NCI-H2227 (cell line): ENCODE data around the gene BAIAP2L2.
A peak's percentile ranks its signal among the peaks of the same experiment; 100 is the strongest.

Experiments
- DNase-seq: peaks from one replicate; lab custom pipeline; 2025; ENCODE audit not compliant: unreplicated experiment; lab: John Stamatoyannopoulos, UW

BAIAP2L2 gene

DNA sequence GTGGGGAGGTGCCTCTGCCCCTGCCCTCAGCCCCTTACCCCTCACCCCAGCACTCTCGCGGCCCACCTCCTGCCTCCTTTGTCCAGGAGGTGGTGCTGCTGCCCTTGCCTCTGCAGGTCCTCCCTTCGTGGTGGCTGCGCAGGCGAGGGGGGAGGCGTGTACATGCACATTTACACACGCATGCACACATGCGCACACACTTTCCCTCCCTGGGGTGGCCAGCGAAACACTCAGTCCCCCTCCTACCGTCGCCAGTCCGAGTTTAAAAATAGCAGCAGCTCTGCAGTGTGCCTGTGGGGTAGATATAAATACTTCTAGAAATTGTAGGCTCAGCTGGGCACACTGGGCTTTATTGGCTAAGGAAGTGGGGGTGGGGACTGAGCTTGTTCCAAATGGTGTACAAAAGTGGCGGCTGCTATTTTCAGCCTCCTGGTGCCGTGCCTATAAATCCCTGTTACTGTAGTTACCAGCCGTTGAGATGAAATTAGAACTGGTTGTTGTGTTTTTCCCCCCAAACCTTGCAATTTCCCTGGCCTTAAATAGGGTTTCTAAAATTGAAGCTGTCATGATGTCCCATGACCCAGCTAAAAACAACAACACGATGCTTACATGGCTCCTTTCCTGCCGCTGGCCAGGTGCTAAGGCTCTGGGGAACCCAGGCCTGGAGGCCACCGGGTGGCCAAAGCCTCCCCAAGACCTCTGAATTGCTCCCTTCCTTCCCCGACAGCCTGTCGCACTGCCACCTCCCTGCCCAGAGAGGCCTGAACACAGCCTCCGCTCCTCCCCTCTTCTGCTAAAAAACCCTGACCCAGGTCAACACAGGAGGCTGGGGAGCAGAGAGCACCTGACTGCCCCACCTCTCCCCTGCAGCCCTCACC lies 40.9 kb downstream of the BAIAP2L2 start:
- DNase-seq: peak; percentile 88

DNA sequence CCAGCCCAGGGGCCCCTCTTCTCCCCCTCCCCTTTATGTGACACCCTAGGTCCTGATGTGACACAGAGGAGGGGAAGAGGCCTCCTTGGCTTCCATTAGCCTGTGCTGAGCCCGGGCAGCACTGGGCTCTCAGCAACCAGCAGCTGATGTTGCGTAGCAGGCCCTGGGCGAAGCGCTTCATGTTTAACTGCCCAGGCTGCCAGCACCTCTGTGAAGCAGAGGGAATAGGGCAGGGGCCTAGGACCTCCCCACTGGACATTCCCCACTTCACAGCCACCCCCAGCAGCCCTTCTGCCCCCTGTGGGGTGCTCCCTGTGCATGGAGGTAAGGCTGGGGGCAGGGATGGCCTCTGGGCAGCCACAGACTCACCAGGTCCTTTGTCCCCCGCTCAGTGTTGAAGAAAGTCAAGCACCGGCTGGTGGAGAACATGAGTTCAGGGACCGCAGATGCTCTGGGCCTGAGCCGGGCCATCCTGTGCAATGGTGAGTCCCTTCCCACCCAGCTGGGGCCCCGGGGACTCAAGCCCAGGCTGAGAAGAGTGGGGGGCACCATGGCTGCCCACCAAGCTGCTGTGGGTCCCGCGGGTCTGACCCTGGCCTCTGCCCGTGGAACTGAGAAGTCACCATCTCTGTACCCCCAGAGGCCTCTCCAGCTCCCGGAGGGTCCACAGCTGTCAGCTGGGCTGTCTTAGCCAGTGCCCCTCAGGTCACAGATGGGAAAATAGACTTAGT lies 41.7 kb downstream of the BAIAP2L2 start:
- no peak for DNase-seq

DNA sequence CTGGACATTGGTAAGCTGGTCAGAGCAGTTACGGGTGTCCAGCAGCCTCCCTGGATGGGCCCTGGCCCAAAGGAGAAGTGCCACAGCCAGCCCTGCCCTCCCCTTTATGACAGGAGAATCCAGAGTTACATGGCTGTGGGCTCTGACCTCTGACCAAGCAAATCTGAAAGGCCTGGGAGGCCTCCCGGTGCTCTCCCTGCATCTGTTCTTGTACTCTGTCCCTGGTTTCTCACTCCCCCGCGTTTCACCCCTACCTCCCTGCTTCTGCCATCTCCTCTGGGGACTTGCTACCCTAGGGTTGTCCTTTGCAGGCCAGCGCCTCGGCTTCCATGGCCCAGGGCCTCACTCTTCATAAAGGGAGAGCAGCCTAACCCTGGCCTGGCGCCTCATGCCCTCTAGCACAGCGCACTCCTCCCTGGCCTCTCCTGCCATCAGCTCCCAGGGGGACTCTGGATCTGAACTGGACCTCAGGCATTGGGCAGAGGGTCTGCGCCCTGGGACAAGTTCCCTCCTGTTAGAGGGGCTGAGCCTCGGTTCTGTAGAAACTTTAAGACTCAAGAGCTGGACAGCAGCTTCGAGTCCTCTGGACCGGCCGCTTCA lies 42.6 kb downstream of the BAIAP2L2 start:
- no peak for DNase-seq

DNA sequence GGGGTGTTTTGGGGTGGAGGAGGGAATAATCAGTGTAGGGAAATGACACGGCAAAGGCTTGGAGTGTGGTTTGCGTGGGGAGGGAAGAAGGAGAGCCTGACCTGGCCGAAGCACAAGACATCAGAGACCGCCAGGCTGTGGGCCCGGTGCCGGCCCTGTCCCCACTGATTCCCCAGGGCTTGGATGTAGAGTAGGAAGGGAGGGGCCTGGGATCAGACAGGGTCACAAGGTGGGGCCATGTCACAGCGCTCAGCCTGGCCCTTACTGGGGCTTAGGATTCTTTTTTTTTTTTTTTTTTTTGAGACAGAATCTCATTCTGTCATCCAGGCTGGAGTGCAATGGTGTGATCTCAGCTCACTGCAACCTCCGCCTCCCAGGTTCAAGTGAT lies 43.5 kb downstream of the BAIAP2L2 start:
- no peak for DNase-seq

DNA sequence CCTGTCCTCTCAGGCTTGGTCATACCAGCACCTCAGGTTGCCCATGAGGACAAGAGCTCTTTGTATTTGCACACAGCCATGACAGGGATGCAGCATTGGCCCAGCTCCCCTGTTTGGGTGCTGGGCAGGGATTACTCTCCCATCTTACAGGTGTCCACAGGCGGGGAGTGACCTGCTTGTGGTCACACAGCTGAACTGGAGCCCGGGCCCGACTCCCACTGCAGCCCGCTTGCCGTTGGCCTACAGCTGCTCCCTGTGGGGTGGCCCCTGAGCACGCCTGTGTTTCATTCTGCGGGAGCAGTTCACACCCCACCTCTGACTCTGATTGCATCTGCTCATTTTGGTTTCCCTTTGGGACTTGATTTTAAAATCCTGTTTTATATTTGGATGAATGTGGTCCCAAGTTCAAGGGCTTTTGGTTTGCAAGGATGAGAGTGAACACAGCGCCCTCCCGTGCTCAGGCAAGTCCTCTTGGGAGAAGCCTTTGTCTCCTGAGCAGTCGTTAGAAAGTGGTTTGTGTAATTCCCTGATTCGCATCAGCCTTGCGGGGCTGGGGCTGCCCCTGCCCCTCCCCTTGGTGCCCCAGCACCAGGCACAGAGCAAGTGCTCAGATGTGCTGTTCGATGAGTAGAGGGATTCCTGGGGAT lies 44.0 kb downstream of the BAIAP2L2 start:
- no peak for DNase-seq

DNA sequence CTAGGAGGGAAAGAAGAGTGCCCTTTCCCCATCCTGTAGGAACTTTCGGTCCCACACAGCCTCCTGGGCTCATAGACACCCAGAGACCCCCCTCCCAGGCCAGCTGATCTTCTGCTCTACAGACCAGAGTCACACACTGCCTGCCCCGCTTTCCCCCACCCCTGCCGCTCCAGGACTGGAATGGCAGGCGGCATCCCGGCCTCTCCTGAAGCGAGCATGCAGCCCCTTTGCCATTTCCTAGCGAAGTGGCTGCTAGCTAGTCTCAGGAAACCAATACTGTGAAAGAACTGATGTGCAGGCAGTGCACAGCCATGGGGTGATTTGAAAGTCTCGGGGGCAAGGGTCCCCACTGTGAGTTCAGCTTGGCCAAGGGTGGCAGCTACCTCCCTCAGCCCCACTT lies 44.9 kb downstream of the BAIAP2L2 start:
- DNase-seq: no peak

DNA sequence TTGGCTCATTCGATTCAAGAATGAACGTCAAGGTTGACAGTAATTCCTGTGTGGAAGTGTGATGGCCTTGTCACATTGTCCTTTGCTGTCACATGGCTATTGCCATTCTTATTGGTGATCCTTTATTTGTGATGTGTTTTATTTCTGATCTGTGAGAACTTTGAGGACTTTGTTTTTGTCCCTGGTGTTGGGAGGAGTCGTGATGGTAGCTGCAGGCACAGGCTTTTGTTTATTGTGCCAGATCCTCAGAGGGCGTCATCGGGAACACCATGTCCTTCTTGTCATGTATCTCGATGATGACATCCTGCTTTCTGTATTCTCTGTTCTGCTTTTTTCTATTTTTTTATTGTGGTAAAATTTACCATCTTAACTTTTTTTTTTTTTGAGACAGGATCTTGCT lies 47.7 kb downstream of the BAIAP2L2 start:
- DNase-seq: no peak

DNA sequence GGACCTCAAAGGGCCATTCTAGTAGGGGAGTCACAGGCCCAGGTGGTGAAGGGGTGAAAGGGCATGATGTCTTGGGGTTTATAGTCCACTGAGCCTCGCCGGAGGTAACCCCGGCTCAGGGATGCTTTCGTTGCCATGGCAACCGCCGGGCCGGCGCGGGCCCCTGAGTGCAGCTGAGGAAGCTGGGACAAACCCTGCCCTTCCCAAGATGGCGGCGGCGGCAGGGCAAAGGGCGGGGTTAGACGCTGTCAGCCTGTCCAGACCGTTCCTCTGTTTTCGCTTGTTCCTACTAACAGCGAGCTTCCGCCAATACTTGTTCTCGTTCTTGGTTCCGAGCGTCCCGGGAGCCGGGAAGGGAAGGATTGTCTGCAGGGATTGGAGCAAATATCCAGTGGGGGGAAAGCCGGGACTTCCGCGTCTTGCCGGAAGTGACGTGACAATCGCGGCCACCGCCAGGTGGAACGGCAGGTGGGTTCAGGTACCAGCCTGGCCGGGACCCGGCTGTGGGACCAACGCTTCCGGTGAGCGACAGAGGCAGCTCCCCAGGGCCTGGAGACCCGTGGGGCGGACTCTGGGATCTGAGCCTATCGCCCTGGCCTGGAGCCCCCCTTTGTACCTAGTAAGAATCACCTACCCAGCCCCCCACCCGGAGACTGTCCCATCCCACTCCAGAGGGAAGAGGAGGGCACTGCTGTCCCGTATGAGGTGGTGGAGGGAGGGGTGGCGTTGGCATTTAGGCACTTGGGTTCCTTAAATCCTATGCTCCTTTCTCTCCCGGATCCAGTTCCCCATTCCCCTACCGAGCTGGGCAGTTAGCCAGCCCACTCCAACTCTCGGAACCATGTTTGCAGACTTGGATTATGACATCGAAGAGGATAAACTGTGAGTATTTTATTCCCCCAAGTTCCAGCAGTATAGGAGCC lies 53.3 kb downstream of the BAIAP2L2 start, which contains the start of gene PICK1:
PICK1 (plus strand) TSS at position 436 of the 923 bp plus-strand sequence; CDS start at position 842, 406 bp downstream.
- peak; percentile 91 for DNase-seq

DNA sequence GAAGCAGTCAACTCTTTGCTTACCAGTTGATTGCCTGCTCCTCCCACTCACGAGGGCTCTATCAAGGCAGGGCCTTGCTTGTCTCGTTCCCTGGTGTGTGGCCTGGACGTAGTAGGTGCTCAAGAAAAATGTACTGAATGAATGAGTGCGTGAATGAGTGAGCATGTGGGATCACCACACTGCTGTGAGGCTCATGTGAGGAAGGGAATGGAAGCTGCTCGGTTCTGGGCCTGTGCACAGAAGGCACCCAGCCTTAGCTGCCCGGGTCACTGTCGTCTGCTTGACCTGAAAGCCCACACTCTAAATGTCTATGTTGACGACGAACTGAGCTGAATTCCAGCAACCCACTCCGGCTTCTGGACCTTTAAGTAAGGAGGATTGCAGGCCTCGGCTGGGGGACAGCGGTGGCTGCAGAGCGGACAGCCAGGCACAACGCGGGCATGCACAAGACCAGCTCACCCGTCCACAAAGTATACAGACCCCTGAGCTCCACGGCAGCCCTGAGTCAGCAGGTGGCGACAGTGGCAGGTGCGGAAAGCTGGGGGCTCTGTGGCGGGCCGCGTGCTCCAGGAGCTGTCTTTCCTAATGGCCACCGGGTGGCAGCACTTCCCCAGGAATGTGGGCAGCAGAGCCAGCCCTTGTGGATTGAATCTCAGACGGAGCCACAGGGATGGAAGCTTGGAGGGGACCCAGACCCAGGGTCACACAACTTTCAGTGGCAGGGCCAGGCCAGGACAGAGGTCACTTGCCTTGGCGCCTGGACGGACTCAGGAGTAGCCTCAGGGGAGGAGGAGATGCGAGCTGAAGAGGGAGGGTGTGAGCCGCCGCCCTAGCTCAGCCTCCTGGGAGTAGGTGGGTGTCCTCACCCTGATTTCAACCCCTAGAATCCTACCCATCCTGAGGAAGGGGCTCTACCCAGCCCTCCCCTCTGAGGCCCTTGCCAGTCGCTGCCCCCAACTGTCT lies 58.3 kb downstream of the BAIAP2L2 start:
- DNase-seq: peak; percentile 84

DNA sequence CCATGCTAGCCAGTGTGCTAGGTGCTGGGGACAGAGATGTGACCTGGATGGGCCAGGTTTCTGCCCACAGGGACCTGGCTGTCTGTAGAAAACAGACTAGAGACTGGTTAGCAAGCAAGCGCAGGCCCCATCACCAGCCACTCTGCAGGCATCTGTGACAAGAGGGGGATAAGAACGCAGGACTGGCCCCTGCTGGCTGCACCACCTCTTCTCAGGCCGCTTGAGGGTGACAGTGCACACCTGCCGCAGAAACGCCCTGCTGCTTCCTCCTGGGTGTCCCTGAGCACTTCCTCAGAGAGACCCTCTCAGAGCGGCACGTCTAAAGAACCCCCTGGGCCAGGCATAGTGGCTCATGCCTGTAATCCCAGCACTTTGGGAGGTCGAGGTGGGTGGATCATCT lies 59.2 kb downstream of the BAIAP2L2 start:
- no peak for DNase-seq

DNA sequence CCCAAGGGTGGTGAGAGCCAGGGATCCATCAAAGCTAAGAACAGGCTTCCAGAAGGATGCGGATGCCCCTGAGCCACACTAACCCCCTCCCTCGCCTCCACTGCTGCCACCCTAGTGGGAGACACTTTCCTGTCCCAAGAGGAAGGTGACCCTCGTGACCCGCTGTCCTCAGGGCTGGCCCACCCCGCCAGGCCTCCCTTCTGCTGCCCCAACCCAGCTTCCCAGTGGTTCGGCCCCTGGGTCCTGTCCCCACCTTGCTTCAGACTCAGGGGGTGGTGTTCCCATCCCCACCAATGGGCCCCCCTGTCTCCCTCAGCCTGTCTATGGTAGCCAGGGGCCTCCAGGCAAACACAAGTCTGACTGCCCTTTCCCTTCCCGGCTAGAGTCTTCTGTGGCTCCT lies 59.8 kb downstream of the BAIAP2L2 start:
- DNase-seq: no peak

DNA sequence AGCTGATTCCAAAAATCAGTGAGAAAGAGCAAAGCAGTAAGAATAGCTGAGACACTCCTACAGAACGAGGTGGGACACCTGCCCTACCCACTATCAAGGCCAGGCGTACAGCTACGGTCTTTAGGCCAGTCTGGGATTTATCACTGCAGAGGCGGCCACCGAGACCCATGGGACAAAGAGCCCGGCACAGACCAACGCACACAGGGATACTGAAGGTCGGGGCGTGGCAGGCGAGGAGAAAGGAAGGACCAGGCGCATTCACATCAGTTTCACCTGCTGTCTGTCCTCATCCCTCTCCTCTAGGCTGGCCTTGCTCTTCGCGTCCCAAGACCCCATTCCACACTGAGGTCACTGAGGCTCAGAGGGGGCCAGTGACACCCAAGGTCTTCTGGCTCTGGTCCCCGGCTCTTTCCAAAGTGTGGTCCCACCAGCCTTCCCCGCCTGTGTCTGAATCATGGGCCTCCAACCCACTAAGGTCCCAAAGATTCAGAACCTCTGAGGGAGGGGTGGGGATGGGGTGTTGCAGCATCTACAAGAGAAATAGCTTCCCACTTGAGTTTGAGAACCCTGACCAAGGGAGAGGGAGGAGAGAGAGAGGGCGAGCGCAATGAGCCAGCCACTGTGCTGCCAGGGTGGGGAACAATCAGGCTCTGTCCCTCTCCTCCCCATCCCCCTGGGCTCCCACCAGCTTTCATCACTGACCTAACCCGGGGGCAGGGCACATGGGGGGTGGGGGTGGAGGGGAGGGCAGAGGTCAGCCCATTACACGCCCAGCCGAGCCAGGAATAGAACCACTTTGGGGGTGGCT lies 60.5 kb downstream of the BAIAP2L2 start:
- no peak for DNase-seq

DNA sequence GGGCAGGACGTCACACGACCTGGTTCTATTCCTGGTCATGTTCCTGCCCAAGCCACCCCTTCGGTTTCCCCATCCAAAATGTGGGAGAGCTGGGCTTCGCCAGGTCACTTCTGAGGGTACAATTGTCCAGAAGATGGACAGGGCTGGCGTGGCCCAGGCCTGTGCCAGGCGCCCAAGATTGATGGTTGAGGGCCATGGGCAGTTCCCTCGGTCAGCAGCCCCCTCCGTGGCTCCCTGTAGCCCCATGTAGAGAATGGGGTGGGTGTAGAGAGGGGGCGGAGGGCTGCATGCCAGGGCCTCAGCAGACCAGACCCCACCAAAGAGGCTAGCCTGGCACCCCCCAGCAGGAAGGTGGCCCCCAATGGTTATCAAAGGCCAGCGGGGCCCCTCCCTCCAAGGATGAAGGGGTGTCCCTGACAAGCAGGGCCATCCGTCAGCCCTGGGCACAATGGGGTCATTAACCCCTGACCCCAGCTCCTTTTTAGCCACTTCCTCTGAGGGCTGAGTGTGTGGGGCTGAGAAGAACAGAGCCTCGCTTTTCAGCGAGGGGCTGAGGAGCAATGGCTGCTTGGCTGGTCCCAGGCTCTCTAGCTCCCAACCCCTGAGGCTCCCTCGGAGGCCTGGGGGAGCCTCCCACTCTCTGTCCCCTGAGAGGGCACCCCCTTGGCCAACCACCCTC lies 64.3 kb downstream of the BAIAP2L2 start:
- DNase-seq: no peak

DNA sequence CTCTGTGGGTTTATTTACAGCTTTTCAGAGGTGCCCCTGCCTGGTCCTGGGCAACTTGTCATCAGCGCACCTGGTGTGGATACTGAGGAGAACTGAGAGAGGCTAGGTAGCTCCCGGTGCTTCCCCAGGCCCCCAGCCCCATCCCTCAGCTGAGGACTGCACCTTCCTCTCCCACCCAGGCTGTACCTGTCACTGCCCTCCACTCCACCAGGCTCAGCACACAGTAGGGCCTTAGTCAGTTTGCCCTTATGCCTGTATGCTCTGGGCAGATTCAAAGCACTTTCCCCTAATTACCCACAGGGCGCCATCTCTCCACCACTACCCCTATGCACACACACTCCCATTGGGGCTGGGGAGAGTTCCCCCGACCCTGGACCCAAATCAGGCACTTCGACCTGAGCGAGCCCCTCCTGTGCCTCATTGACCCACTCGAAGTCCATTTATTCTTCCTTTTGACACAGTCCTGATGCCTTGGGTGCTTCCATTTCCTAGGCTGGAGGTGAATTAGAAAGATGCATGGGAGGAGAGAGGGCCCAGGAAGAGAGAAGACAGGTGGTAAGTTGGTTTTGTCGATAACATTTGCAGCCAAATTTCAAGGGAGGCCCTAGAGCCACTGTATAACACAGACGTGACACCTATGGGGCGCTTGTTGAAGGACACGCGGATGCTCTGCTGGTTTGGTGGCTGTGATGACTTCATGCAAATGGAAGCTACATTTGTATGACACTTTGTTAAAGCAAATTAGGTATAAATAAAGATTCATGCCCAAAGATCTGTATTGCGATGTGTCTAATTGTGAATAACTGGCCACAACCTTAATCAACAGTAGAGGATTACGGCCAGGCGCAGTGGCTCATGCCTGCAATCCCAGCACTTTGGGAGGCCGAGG lies 67.1 kb downstream of the BAIAP2L2 start:
- no peak for DNase-seq

DNA sequence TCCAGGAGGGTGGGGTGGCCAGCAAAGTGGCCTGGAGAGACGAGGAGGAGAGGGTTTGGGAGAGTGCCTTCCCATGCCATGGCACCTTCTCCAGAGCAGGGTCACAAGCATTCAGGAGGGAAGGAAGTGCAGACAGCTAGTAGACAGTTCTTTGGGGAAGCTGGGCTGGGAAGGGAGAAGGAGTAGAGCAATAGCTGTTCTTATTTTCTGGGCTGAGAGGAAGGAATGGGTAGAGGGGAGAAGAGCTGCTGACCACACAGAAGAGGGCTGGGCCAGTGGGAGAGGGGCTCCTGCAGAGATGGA lies 68.0 kb downstream of the BAIAP2L2 start:
- no peak for DNase-seq

DNA sequence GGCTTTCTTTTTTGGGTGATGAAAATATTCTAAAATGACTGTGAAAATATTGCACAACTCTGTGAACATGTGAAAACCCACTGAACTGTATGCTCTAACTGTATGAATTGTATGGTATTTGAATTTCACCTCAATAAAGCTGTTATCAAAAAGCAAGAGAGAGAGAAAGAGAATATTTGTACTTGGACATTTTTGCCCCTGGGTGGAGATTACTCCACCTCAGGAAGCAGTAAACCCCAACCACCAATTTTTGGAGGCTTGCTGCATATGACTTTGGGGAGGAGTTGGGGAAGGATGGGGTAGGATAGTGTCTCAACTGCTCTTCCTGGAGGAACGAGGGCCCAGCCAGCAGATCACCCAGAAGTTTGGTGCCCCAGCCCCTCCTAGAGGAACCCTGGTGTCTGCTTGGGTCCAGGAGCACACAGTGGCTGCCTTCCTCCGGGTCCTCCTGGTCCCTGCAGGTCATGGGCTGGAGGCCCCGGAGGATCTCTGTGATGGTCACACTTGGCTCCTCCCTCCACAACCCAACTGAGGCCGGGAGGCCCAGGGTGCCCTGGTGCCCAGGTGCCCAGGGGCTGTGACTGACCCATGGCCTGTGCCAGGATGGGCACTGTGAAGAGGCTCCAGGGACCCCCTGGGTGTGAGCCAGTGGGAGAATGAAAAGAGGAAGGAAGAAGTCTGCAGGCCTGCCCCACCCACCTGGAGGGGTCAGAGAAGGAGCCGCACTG lies 68.6 kb downstream of the BAIAP2L2 start:
- DNase-seq: no peak
